ENCODE results near the gene MYO16.

Gene MYO16

DNA sequence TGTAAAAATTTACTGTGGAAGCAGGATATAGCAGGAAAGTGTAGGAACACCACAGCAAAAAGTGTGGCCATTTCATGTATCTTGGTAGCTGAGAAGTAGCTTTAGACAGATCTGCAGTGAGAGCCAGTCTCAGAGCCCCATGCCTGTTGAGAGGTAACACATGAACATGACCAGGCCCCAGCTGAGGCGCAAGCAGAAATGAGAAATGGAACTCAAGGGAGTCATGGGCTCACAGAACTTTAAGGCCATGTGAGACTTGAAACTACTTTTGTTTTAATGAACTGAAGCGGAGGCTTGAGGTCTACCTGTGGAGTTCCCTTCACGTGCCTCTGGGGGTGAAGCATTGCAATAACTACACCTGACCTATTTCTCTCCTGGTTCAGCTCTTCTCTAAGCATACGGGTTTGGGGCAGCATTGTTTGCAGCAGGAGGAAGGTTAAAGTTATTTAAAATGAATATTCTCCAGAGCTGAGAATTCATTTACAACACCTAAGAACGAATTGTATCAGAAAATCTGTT is 3.3 kb downstream of the MYO16 start:
- TF ChIP-seq GATA2 (IDR thresholded peaks at IDR 0.05; ENCODE audit: low read depth, low read length) (no peak), GATA3 (IDR thresholded peaks at IDR 0.05; ENCODE audit: low read depth, low read length) (no peak)

GRCh38 chr13:108638901-108639300 is 9.5 kb downstream of the MYO16 start:
- TF ChIP-seq GATA2 (IDR thresholded peaks at IDR 0.05; ENCODE audit: low read depth, low read length) = no peak
- no peak for TF ChIP-seq GATA3 (IDR thresholded peaks at IDR 0.05; ENCODE audit: low read depth, low read length)

DNA sequence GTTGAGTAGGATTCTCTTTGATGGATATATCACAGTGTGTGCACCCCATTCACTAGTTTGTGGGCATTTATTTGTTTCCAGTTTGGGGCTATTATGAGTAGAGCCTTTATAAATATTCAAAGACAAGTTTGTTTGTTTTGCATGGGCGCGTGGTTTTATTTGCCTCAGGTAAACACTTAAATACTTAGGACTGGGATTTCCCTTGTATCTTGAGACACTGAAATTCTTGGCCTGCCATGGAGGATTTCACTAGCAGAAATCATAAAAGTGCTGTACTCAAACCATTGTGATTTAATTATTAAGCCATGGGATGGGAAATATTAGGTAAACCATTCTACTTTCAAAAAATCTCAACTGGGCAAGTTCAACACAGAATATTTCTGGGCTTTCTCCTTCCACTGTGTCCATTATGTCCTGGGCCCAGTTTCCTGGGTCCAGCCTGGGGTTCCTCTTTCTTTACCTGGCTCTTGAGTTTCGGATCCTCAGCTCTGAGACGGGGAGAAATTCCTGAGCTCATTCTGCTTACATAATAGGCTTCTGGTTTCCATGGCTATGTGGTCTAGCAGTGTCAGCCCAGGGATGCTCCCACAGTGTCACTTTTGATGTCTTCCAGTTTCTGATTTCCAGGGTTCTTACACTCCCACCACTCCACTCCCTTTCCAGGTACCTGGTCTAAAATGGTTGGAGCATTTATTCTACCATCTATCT is 14.4 kb downstream of the MYO16 start:
- TF ChIP-seq GATA2 (IDR thresholded peaks at IDR 0.05; ENCODE audit: low read depth, low read length) (no peak), GATA3 (IDR thresholded peaks at IDR 0.05; ENCODE audit: low read depth, low read length) (no peak)

GRCh38 chr13:108645376-108645775 is 16.0 kb downstream of the MYO16 start:
- TF ChIP-seq GATA3 (IDR thresholded peaks at IDR 0.05; ENCODE audit: low read depth, low read length) (no peak), GATA2 (IDR thresholded peaks at IDR 0.05; ENCODE audit: low read depth, low read length) (no peak)

GRCh38 chr13:108650271-108650670 is 20.9 kb downstream of the MYO16 start:
- TF ChIP-seq GATA2 (IDR thresholded peaks at IDR 0.05; ENCODE audit: low read depth, low read length) (no peak), GATA3 (IDR thresholded peaks at IDR 0.05; ENCODE audit: low read depth, low read length) (no peak)

GRCh38 chr13:108656742-108657141 is 27.3 kb downstream of the MYO16 start:
- TF ChIP-seq GATA3 (IDR thresholded peaks at IDR 0.05; ENCODE audit: low read depth, low read length) (no peak), GATA2 (IDR thresholded peaks at IDR 0.05; ENCODE audit: low read depth, low read length) (no peak)

- TF ChIP-seq GATA3 (IDR thresholded peaks at IDR 0.05; ENCODE audit: low read depth, low read length) = no peak
- TF ChIP-seq GATA2 (IDR thresholded peaks at IDR 0.05; ENCODE audit: low read depth, low read length) = no peak
Measured at GRCh38 chr13:108657519-108657918, 28.1 kb downstream of the MYO16 start.

GRCh38 chr13:108662528-108662927 is 33.1 kb downstream of the MYO16 start:
- TF ChIP-seq GATA2 (IDR thresholded peaks at IDR 0.05; ENCODE audit: low read depth, low read length) = no peak
- no peak for TF ChIP-seq GATA3 (IDR thresholded peaks at IDR 0.05; ENCODE audit: low read depth, low read length)

DNA sequence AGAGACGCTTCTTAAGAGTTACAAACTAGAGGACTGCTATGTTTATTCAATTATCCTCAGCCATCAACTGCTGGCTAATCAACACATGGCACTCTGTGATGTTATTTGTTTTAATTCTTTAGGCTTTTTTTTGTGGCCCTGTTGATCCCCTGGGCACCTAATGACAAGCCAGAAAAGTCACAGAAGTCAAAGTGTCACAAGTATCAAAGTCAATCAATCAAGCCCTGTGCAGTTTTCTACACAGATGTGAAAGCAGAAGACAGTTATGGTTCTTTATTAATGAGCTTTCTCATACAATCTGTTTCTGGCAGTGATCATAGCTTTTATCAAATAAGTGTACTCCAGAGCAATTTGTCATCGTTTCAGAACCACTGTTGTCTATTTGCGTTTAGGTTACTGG is 34.3 kb downstream of the MYO16 start:
- TF ChIP-seq GATA2 (IDR thresholded peaks at IDR 0.05; ENCODE audit: low read depth, low read length) = no peak
- TF ChIP-seq GATA3 (IDR thresholded peaks at IDR 0.05; ENCODE audit: low read depth, low read length) = no peak

DNA sequence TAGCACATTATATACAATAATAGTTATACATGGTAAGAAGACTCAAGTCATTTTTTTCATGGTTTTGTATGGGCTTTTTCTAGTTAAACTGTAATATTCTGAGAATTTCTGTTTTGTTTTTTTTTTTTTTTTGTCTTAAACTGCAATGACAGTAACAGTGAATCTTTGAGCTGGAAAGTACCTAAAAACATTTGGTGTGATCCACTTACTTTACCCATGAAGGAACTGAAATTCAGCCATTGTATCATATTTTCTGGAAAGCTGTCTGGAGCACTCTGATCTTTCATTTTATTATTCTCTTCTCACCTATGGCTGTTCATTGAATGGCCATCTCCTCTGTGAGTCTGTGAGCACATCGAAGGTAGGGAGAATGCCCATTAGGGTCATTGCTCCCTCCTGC is 37.8 kb downstream of the MYO16 start:
- no peak for TF ChIP-seq GATA3 (IDR thresholded peaks at IDR 0.05; ENCODE audit: low read depth, low read length)
- TF ChIP-seq GATA2 (IDR thresholded peaks at IDR 0.05; ENCODE audit: low read depth, low read length) = no peak

- no peak for TF ChIP-seq GATA3 (IDR thresholded peaks at IDR 0.05; ENCODE audit: low read depth, low read length)
- TF ChIP-seq GATA2 (IDR thresholded peaks at IDR 0.05; ENCODE audit: low read depth, low read length) = no peak
Measured at GRCh38 chr13:108669381-108669780, 40.0 kb downstream of the MYO16 start.

DNA sequence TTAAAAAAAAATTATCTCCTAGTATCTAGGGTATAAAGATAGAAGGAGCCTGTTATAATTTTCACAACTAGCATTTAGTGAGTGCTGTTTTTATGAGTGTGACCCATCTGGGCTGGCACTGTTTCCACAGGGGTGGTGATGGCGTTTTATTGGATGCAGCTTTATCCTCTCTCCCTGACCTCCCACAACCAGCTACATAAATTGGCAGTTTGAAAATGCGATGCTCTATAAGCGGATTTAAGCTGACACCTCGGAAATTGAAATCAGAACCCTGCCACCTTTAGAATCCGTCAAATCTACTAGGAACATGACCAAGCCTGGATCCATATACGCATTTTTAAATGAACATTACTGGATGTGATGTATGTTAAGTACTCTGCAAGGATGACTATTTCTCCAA is 44.9 kb downstream of the MYO16 start:
- no peak for TF ChIP-seq GATA3 (IDR thresholded peaks at IDR 0.05; ENCODE audit: low read depth, low read length)
- no peak for TF ChIP-seq GATA2 (IDR thresholded peaks at IDR 0.05; ENCODE audit: low read depth, low read length)

- TF ChIP-seq GATA3 (IDR thresholded peaks at IDR 0.05; ENCODE audit: low read depth, low read length) (no peak), GATA2 (IDR thresholded peaks at IDR 0.05; ENCODE audit: low read depth, low read length) (no peak)
Measured at GRCh38 chr13:108674771-108675170, 45.4 kb downstream of the MYO16 start.

- TF ChIP-seq GATA3 (IDR thresholded peaks at IDR 0.05; ENCODE audit: low read depth, low read length) (no peak), GATA2 (IDR thresholded peaks at IDR 0.05; ENCODE audit: low read depth, low read length) (no peak)
Measured at GRCh38 chr13:108676620-108677019, 47.2 kb downstream of the MYO16 start.

GRCh38 chr13:108677806-108678205 is 48.4 kb downstream of the MYO16 start:
- no peak for TF ChIP-seq GATA2 (IDR thresholded peaks at IDR 0.05; ENCODE audit: low read depth, low read length)
- TF ChIP-seq GATA3 (IDR thresholded peaks at IDR 0.05; ENCODE audit: low read depth, low read length) = no peak
